Posterior vena cava (tissue), 2 donors: Measurements from ENCODE around the gene CBX6. TPM values are rescaled to one million over a fixed set of nuclear protein-coding genes. Genes with fewer than 3 reads are reported as not detected.
A peak's percentile ranks its signal among the peaks of the same experiment; 100 is the strongest.

Source experiments
- DNase-seq: peaks from one replicate; pipeline ENCODE4 v3.0.0-alpha.2; 2020; ENCODE audit warnings: low spot score
- intact Hi-C, 2 donors: fragments of 100-400 bp; cut with DNase I; formaldehyde crosslinking; loops; one replicate each; pipeline versions ENCODE4 v1.14.1 to v1.14.2; 2022 to 2023
- total RNA-seq, 2 donors: library from RNA; stranded (reverse); fragmentation: NEBNext Ultra II Directional; extraction: Animal tissue kit (Norgen Biotek cat#: 25700); gene quantifications; one replicate each; pipeline ENCODE4 v1.2.1, GENCODE V29; 2021
- donor health status: DM: yes; HTN: yes; CAD: no.
- donor health status: DM: yes; HTN: yes; CAD: no.

Gene CBX6
- total RNA-seq, 2 donors from 2014 or later: 98.0 to 105 TPM

GRCh38 chr22:38830845-38831108 lies 41.2 kb downstream of the CBX6 start:
- peak; percentile 26 for DNase-seq
- intact Hi-C loops: no loop called here

- DNase-seq: no peak
- intact Hi-C loops: no loop called here
Measured at GRCh38 chr22:38830026-38830844, 41.8 kb downstream of the CBX6 start.

- peak; percentile 42 for DNase-seq
- intact Hi-C loops: no loop called here
Measured at GRCh38 chr22:38829485-38829884, 42.5 kb downstream of the CBX6 start.

- intact Hi-C loops: no loop called here
- DNase-seq: peak; percentile 65
Measured at GRCh38 chr22:38828616-38829205, 43.3 kb downstream of the CBX6 start.

- intact Hi-C loops: no loop called here
- DNase-seq: peak; percentile 64
Measured at GRCh38 chr22:38828191-38828590, 43.8 kb downstream of the CBX6 start.

GRCh38 chr22:38827510-38827909 lies 44.5 kb downstream of the CBX6 start:
- intact Hi-C loops: no loop called here
- DNase-seq: no peak

GRCh38 chr22:38826801-38827200 lies 45.2 kb downstream of the CBX6 start:
- DNase-seq: peak; percentile 53
- intact Hi-C loops: no loop called here

GRCh38 chr22:38826386-38826785 lies 45.6 kb downstream of the CBX6 start:
- intact Hi-C loops: no loop called here
- DNase-seq: peak; percentile 46

- DNase-seq: peak; percentile 82
- intact Hi-C loops: no loop called here
Measured at GRCh38 chr22:38824585-38824984, 47.4 kb downstream of the CBX6 start.

GRCh38 chr22:38823637-38824036 lies 48.4 kb downstream of the CBX6 start:
- intact Hi-C loops: no loop called here
- no peak for DNase-seq

- intact Hi-C loops: no loop called here
- peak; percentile 71 for DNase-seq
Measured at GRCh38 chr22:38823076-38823475, 48.9 kb downstream of the CBX6 start.

- intact Hi-C loops: no loop called here
- DNase-seq: no peak
Measured at GRCh38 chr22:38820020-38820419, 52.0 kb downstream of the CBX6 start.

- peak; percentile 67 for DNase-seq
- intact Hi-C loops: no loop called here
Measured at GRCh38 chr22:38819387-38819940, 52.6 kb downstream of the CBX6 start.

- no peak for DNase-seq
- intact Hi-C loops: no loop called here
Measured at GRCh38 chr22:38817196-38817595, 54.8 kb downstream of the CBX6 start.

GRCh38 chr22:38815842-38816241 lies 56.2 kb downstream of the CBX6 start:
- no peak for DNase-seq
- intact Hi-C loops: no loop called here

Other genes with a start within 250 kb of the CBX6 start
- gene FAM227A, start 215.8 kb downstream of the CBX6 start, total RNA-seq: under 1 TPM; 0.43 to 0.83 TPM
- gene CBY1, start 215.6 kb downstream of the CBX6 start, total RNA-seq: 10 to 100 TPM; 22.3 to 25.2 TPM
- 10 to 100 TPM; 40.7 to 42.8 TPM for gene TOMM22, start 190.3 kb downstream of the CBX6 start, total RNA-seq
- gene JOSD1, start 171.3 kb downstream of the CBX6 start, total RNA-seq: 10 to 100 TPM; 45.0 to 48.3 TPM
- 10 to 100 TPM; 29.8 to 34.3 TPM for gene GTPBP1, start 166.3 kb downstream of the CBX6 start, total RNA-seq
- gene SUN2, start 116.2 kb downstream of the CBX6 start, total RNA-seq: 100 to 1,000 TPM; 229 to 246 TPM
- gene DNAL4, start 78.1 kb downstream of the CBX6 start, total RNA-seq: 1 to 10 TPM; 5.9 to 8.3 TPM
- 1 to 10 TPM; 8.3 to 8.4 TPM for gene NPTXR, start 28.2 kb downstream of the CBX6 start, total RNA-seq
- 1 to 10 TPM; 2.5 to 5.6 TPM for gene APOBEC3A, start 85.4 kb upstream of the CBX6 start, total RNA-seq
- under 1 TPM; 0.14 to 0.56 TPM for gene APOBEC3B, start 110.1 kb upstream of the CBX6 start, total RNA-seq
- 10 to 100 TPM; 18.7 to 31.5 TPM for gene APOBEC3C, start 142.0 kb upstream of the CBX6 start, total RNA-seq
- gene APOBEC3D, start 148.9 kb upstream of the CBX6 start, total RNA-seq: 1 to 10 TPM; 1.3 to 4.2 TPM
- gene APOBEC3F, start 168.6 kb upstream of the CBX6 start, total RNA-seq: 1 to 10 TPM; 5.5 to 9.8 TPM
- gene APOBEC3G, start 205.1 kb upstream of the CBX6 start, total RNA-seq: 1 to 10 TPM; 7.1 to 7.8 TPM
- gene APOBEC3H, start 225.0 kb upstream of the CBX6 start, total RNA-seq: under 1 TPM in 1 of 2 donors, not detected in 1; 0.24 TPM